H1 (cell line): ENCODE results near the gene DAZL. TPM values are rescaled to one million over a fixed set of nuclear protein-coding genes. Genes with fewer than 3 reads are reported as not detected.

Experiments
- CTCF ChIA-PET: fragments of 300-600 bp; sonication (Branson Sonifier 250); formaldehyde crosslinking; loops from one replicate; lab custom pipeline; 2021; ENCODE audit not compliant: partially characterized antibody; lab: Charles Lee
- POLR2A ChIA-PET: fragments of 300-600 bp; sonication (Branson Sonifier 250); formaldehyde crosslinking; loops from one replicate; lab custom pipeline; 2021; ENCODE audit warnings: inconsistent platforms; ENCODE audit not compliant: partially characterized antibody; lab: Charles Lee
- DNase-seq, 2 experiments: peaks; one replicate each; pipeline versions ENCODE4 v3.0.0 to v3.0.0-alpha.2; 2010 to 2022; ENCODE audit warnings: low spot score in 2 of 2, low read depth in 1 of 2, mixed read lengths in 1 of 2
- FAIRE-seq: peaks from 2 replicates; lab custom pipeline; 2011; peaks lifted over from hg19 to GRCh38; lab: Jason Lieb, UNC
- H2AFZ ChIP-seq: 2 replicates; pipeline ENCODE4 v1.8.1; 2012; ENCODE audit warnings: low read length, inconsistent platforms
- H2AK5ac ChIP-seq: 2 replicates; pipeline ENCODE4 v1.6.1; 2013; ENCODE audit warnings: low read depth, low read length
- H2BK120ac ChIP-seq: replicated peaks from 2 replicates; pipeline ENCODE3; 2013; ENCODE audit warnings: low read depth, low read length, inconsistent platforms
- H2BK12ac ChIP-seq: 2 replicates; pipeline ENCODE4 v1.6.1; 2013; ENCODE audit warnings: low read depth, low read length
- H2BK15ac ChIP-seq: 2 replicates; pipeline ENCODE4 v1.6.1; 2013; ENCODE audit warnings: low read length
- H2BK20ac ChIP-seq: 2 replicates; pipeline ENCODE4 v1.6.1; 2013; ENCODE audit warnings: low read length
- H2BK5ac ChIP-seq: 2 replicates; pipeline ENCODE4 v1.6.1; 2013; ENCODE audit warnings: low read depth, low read length
- H3K14ac ChIP-seq: 2 replicates; pipeline ENCODE4 v1.6.1; 2013; ENCODE audit warnings: inconsistent platforms; ENCODE audit not compliant: insufficient read length
- H3K18ac ChIP-seq: 2 replicates; pipeline ENCODE4 v1.6.1; 2013; ENCODE audit warnings: low read length; ENCODE audit errors: extremely low read depth
- H3K23ac ChIP-seq: 2 replicates; pipeline ENCODE4 v1.6.1; 2013; ENCODE audit warnings: inconsistent platforms; ENCODE audit not compliant: insufficient read length
- H3K23me2 ChIP-seq: 2 replicates; pipeline ENCODE4 v1.6.1; 2013; ENCODE audit warnings: low read depth, low read length
- H3K27ac ChIP-seq: 2 replicates; pipeline ENCODE4 v1.6.1; 2011; ENCODE audit warnings: low read depth, low read length, inconsistent platforms
- H3K27me3 ChIP-seq, 4 experiments: replicated peaks in 1 of 4; 1 replicate in 1 of 4; 2 replicates in 3 of 4; pipeline versions ENCODE4 v1.6.1 to v1.8.1; 2011 to 2013; ENCODE audit warnings: low read length in 3 of 4, mild to moderate bottlenecking in 3 of 4, inconsistent platforms in 2 of 4, mixed read lengths in 2 of 4, moderate library complexity in 1 of 4; ENCODE audit not compliant: control insufficient read depth in 3 of 4, insufficient read depth in 3 of 4; ENCODE audit errors: extremely low read depth in 1 of 4
- H3K36me3 ChIP-seq, 4 experiments: 2 replicates each; pipeline versions ENCODE4 v1.6.1 to v1.8.1; 2011 to 2013; ENCODE audit warnings: mild to moderate bottlenecking in 4 of 4, low read length in 3 of 4, moderate library complexity in 2 of 4, control low read depth in 1 of 4, inconsistent platforms in 1 of 4; ENCODE audit not compliant: insufficient read depth in 4 of 4, control insufficient read depth in 2 of 4
- H3K4ac ChIP-seq: replicated peaks from 2 replicates; pipeline ENCODE3; 2013; ENCODE audit warnings: low read length, low read depth, mixed read lengths, inconsistent platforms; ENCODE audit not compliant: insufficient read length
- H3K4me1 ChIP-seq, 4 experiments: replicated peaks in 1 of 4; 1 replicate in 1 of 4; 2 replicates in 3 of 4; pipeline versions ENCODE4 v1.6.1 to v1.8.1; 2011 to 2013; ENCODE audit warnings: low read length in 3 of 4, inconsistent platforms in 2 of 4, mixed read lengths in 1 of 4; ENCODE audit not compliant: insufficient read depth in 4 of 4, control insufficient read depth in 3 of 4
- H3K4me2 ChIP-seq, 2 experiments: 2 replicates each; pipeline versions ENCODE4 v1.6.1 to v1.8.1; 2011 to 2013; ENCODE audit warnings: low read depth in 2 of 2, low read length in 2 of 2, control low read depth in 1 of 2, inconsistent platforms in 1 of 2, mild to moderate bottlenecking in 1 of 2; ENCODE audit not compliant: insufficient read depth in 1 of 2
- H3K4me3 ChIP-seq, 4 experiments: fragments of 200-600, 300-600 bp in 1 of 4; sonication (generic), shearing (Covaris generic), sonication (Bioruptor Twin) in 1 of 4; 2 replicates each; pipeline versions ENCODE4 v1.5.1 to v1.8.1; 2011 to 2016; ENCODE audit warnings: low read length in 4 of 4, low read depth in 3 of 4, control low read depth in 2 of 4, inconsistent platforms in 2 of 4, mild to moderate bottlenecking in 2 of 4, mixed read lengths in 1 of 4, moderate library complexity in 1 of 4; ENCODE audit not compliant: insufficient read depth in 2 of 4; ENCODE audit errors: extremely low read depth in 1 of 4
- H3K56ac ChIP-seq: replicated peaks from 2 replicates; pipeline ENCODE3; 2013; ENCODE audit warnings: low read depth, mild to moderate bottlenecking, mixed read lengths, low read length, inconsistent platforms; ENCODE audit not compliant: insufficient read length
- H3K79me1 ChIP-seq: 2 replicates; pipeline ENCODE4 v1.6.1; 2013; ENCODE audit warnings: low read depth, low read length, control low read depth
- H3K79me2 ChIP-seq, 2 experiments: 2 replicates each; pipeline versions ENCODE4 v1.6.1 to v1.8.1; 2012 to 2013; ENCODE audit warnings: low read length in 2 of 2, mild to moderate bottlenecking in 2 of 2, inconsistent platforms in 1 of 2; ENCODE audit not compliant: insufficient read depth in 2 of 2, control insufficient read depth in 1 of 2
- H3K9ac ChIP-seq, 4 experiments: replicated peaks in 1 of 4; 1 replicate in 1 of 4; 2 replicates in 3 of 4; pipeline versions ENCODE4 v1.6.1 to v1.8.1; 2011 to 2013; ENCODE audit warnings: low read depth in 3 of 4, low read length in 3 of 4, control low read depth in 2 of 4, mild to moderate bottlenecking in 2 of 4, moderate library complexity in 2 of 4, inconsistent platforms in 1 of 4; ENCODE audit errors: extremely low read depth in 1 of 4
- H3K9me3 ChIP-seq, 2 experiments: 2 replicates each; pipeline versions ENCODE4 v1.6.1 to v1.8.1; 2012 to 2013; ENCODE audit warnings: mild to moderate bottlenecking in 2 of 2, moderate library complexity in 2 of 2, control low read depth in 1 of 2, inconsistent platforms in 1 of 2, low read depth in 1 of 2, low read length in 1 of 2, mixed read lengths in 1 of 2; ENCODE audit not compliant: insufficient read depth in 2 of 2
- H4K20me1 ChIP-seq, 2 experiments: replicated peaks in 1 of 2; 2 replicates each; pipeline versions ENCODE3 to v1.8.1; 2011 to 2013; ENCODE audit warnings: inconsistent platforms in 2 of 2, low read length in 2 of 2, mild to moderate bottlenecking in 1 of 2; ENCODE audit not compliant: insufficient read depth in 2 of 2, control insufficient read depth in 1 of 2
- H4K5ac ChIP-seq: 2 replicates; pipeline ENCODE4 v1.6.1; 2013; ENCODE audit warnings: low read length, low read depth, mixed read lengths, inconsistent platforms; ENCODE audit not compliant: insufficient read length
- H4K8ac ChIP-seq: 2 replicates; pipeline ENCODE4 v1.8.0; 2013; ENCODE audit warnings: mild to moderate bottlenecking, moderate library complexity, low read length, inconsistent platforms; ENCODE audit not compliant: insufficient read depth; ENCODE audit errors: extremely low read depth
- H4K91ac ChIP-seq: replicated peaks from 2 replicates; pipeline ENCODE3; 2013; ENCODE audit warnings: low read length, mixed read lengths, inconsistent platforms; ENCODE audit not compliant: insufficient read length
- BACH1 ChIP-seq: IDR thresholded peaks from 2 replicates; pipeline ENCODE4 v1.6.1; 2012; ENCODE audit warnings: low read length, improper control_type of control experiment
- CBX8 ChIP-seq: fragments of 300-800, 300-1000 bp; sonication (generic); IDR thresholded peaks from 2 replicates; pipeline ENCODE4 v1.7.1; 2016; ENCODE audit warnings: low read depth, low read length, borderline replicate concordance
- CHD2 ChIP-seq: IDR thresholded peaks from 2 replicates; pipeline ENCODE4 v1.6.1; 2012; ENCODE audit warnings: low read length, improper control_type of control experiment
- CTBP2 ChIP-seq: IDR thresholded peaks from 2 replicates; pipeline ENCODE4 v1.7.0; 2011; ENCODE audit warnings: borderline replicate concordance, mild to moderate bottlenecking, moderate library complexity, mixed read lengths, low read length; ENCODE audit not compliant: insufficient read depth, insufficient read length
- EZH2 ChIP-seq: fragments of 200-600 bp; sonication (generic); IDR thresholded peaks from 2 replicates; pipeline ENCODE4 v1.7.1; 2012; ENCODE audit warnings: low read depth, mild to moderate bottlenecking, moderate library complexity, low read length, inconsistent platforms; ENCODE audit not compliant: severe bottlenecking
- RAD21 ChIP-seq, 2 experiments: IDR thresholded peaks in 1 of 2; conservative IDR thresholded peaks in 1 of 2; 2 replicates each; pipeline ENCODE4 v1.6.1; 2011; ENCODE audit warnings: low read depth in 2 of 2, low read length in 2 of 2, improper control_type of control experiment in 1 of 2, inconsistent platforms in 1 of 2, mild to moderate bottlenecking in 1 of 2, moderate library complexity in 1 of 2
- RNF2 ChIP-seq: fragments of 200-900, 300-1000 bp; sonication (generic); IDR thresholded peaks from 2 replicates; pipeline ENCODE4 v1.7.1; 2016; ENCODE audit warnings: borderline replicate concordance, low read depth, mild to moderate bottlenecking, antibody characterized with exemption, low read length; ENCODE audit not compliant: poor library complexity, severe bottlenecking; ENCODE audit errors: missing control alignments
- SUZ12 ChIP-seq: fragments of 200-600 bp; sonication (generic); IDR thresholded peaks from 2 replicates; pipeline ENCODE4 v1.6.1; 2012; ENCODE audit warnings: mild to moderate bottlenecking, inconsistent platforms, low read length, moderate library complexity, mixed read lengths
- TAF1 ChIP-seq: IDR thresholded peaks from 2 replicates; pipeline ENCODE4 v1.6.1; 2011; ENCODE audit warnings: mild to moderate bottlenecking, low read depth, low read length
- TAF7 ChIP-seq: optimal IDR thresholded peaks from 2 replicates; pipeline ENCODE3; 2011; ENCODE audit warnings: low read depth, mild to moderate bottlenecking, inconsistent platforms, low read length, moderate library complexity, borderline replicate concordance
- TCF12 ChIP-seq: IDR thresholded peaks from 2 replicates; pipeline ENCODE4 v1.6.1; 2011; ENCODE audit warnings: low read depth, mild to moderate bottlenecking, low read length
- WGBS, 2 experiments: shearing (Covaris generic) in 1 of 2; methylation state at CpG; one replicate each; pipeline versions ENCODE4 v1.1.6 to v1.1.7; 2013 to 2015; ENCODE audit warnings: low lambda C conversion rate in 2 of 2, mixed read lengths in 2 of 2, inconsistent platforms in 1 of 2, low coverage in 1 of 2, missing lambda C conversion rate in 1 of 2; ENCODE audit not compliant: insufficient replicate concordance in 2 of 2, insufficient coverage in 1 of 2, insufficient read length in 1 of 2; ENCODE audit errors: extremely low coverage in 1 of 2, missing lambda C conversion rate in 1 of 2; 5-methylcytosine and 5-hydroxymethylcytosine counted together
- polyA plus RNA-seq, 7 experiments: library from polyadenylated mRNA; depleted of rRNA in 3 of 7; stranded (reverse) in 5 of 7; unstranded in 2 of 7; fragments of >200 nt in 5 of 7; fragments of 200-250 nt in 2 of 7; gene quantifications; 1 replicate in 5 of 7; 2 replicates in 1 of 7; 4 replicates in 1 of 7; pipeline versions ENCODE4 v1.2.1 to v1.2.3, GENCODE V29; 2011 to 2013; ENCODE audit warnings: missing spikeins in 2 of 7, mixed read lengths in 2 of 7
- total RNA-seq: library from RNA; stranded (reverse); fragmentation: NEBNext Ultra II Directional; extraction: Animal tissue kit (Norgen Biotek cat#: 25700); gene quantifications from 2 replicates; pipeline ENCODE4 v1.2.1, GENCODE V29; 2021
- TF ChIP-seq, protein P1 (sequence below): IDR thresholded peaks from 2 replicates; pipeline ENCODE4 v1.6.1; 2012; ENCODE audit warnings: inconsistent platforms

The DAZL gene
- total and polyA plus RNA-seq, 2 of the 8 experiments (the other 6 are each of a cell fraction or from before 2014, with no cell fraction given), result 3.4 to 5.9 TPM

DNA sequence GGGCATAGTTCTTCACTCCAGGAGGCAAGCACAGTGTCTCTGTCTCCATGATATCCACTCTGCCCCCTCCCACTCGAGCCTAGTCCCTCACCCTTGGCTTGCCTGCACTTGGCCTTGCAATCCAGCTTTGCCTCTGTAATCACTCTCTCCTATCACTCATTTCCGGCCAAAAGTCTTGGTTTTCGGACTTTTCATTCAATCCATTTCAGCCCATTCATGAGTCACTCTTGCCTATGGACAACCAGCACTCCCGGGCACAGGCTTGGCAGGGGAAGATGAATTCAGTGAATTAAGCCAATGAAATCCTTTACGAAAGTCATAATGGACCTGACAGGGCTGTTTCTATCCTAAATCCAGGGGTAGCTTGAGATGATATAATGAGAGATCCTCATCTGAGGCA is 21.7 kb downstream of the DAZL start:
- Histone ChIP-seq H4K5ac (no peak overlapping the region), H3K23me2 (no peaks in the 10 kb centered on the region), H3K79me2 (no peaks in the 10 kb centered on the region), H2BK15ac (no peak overlapping the region), H2BK20ac (no peak overlapping the region), H3K4me1 (no peaks in the 10 kb centered on the region; a peak in 1 of 7 replicates), H4K8ac (no peak overlapping the region), H3K56ac (no peak overlapping the region), H3K27ac (no peak overlapping the region), H3K18ac (no peak overlapping the region), H3K9ac (no peak overlapping the region), H2AFZ (no peak overlapping the region), H3K4ac (no peak overlapping the region), H3K27me3 (no peaks in the 10 kb centered on the region), H4K91ac (no peak overlapping the region), H3K9me3 (no peaks in the 10 kb centered on the region), H3K23ac (no peak overlapping the region), H3K4me3 (no peak overlapping the region), H2BK120ac (no peak overlapping the region), H4K20me1 (no peaks in the 10 kb centered on the region), H2BK12ac (no peak overlapping the region), H3K14ac (no peak overlapping the region), H3K36me3 (no peaks in the 10 kb centered on the region), H2AK5ac (no peak overlapping the region), H3K79me1 (no peaks in the 10 kb centered on the region), H2BK5ac (no peak overlapping the region), H3K4me2 (no peak overlapping the region)
- 90% methylated on average over 5 of the region's 5 CpGs; no CpG with 5 or more reads in 1 of the 2 experiments for WGBS, 2 experiments
- TF ChIP-seq RNF2 (no peak), CHD2 (no peak), EZH2 (no peak), CBX8 (no peak), TCF12 (no peak), TAF7 (no peak), RAD21 (IDR thresholded peaks at IDR 0.05 in 1 of 2, conservative IDR thresholded peaks at IDR 0.05 in 1 of 2; ENCODE audit: low read depth in 2 of 2, low read length in 2 of 2) (no peak), CTBP2 (no peak), BACH1 (no peak), SUZ12 (no peak), TAF1 (no peak)
- TF ChIP-seq, protein P1, sequence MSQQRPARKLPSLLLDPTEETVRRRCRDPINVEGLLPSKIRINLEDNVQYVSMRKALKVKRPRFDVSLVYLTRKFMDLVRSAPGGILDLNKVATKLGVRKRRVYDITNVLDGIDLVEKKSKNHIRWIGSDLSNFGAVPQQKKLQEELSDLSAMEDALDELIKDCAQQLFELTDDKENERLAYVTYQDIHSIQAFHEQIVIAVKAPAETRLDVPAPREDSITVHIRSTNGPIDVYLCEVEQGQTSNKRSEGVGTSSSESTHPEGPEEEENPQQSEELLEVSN, result no peak
- no peak for FAIRE-seq
- DNase-seq, result no peak
- POLR2A ChIA-PET, result no interaction called here
- CTCF ChIA-PET, result interaction anchor here (0.6 to 0.9 kb wide), 2 partner anchors 18 to 511 kb away, joined by 3 read pairs; no protein-coding TSS in a partner anchor
